ENCODE data around the gene UBE2E3.
"Not testable (repeated sequence)": the region's sequence is repeated elsewhere in the genome, so short reads cannot be mapped to it uniquely, and the experiment has no call there.

UBE2E3 gene

GRCh38 chr2:180980106-180980942, at the start of gene UBE2E3:
UBE2E3 (plus strand) TSS chr2:180980605; CDS start chr2:180982043, 1,438 bp downstream.
- peak; percentile 49 for DNase-seq (ENCODE audit: low read depth)

DNA sequence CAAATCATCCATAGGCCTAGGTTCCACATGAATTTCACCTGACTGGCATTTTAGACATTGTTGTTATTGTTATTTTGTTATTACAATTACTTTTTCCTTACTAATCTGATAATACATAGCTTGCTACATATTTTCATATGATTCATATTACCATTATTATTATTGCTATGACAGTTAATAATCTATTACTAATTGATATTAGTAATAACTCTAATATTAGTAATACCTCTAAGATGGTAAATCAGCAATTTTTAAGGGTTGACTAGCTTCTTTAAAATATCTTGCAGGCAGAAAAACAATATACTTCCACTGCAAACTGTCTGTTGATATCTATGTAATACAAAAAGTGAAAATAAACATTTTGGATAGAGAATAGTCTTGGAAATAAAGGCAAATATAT, 48.6 kb upstream of the UBE2E3 start:
- DNase-seq (ENCODE audit: low read depth): no peak

DNA sequence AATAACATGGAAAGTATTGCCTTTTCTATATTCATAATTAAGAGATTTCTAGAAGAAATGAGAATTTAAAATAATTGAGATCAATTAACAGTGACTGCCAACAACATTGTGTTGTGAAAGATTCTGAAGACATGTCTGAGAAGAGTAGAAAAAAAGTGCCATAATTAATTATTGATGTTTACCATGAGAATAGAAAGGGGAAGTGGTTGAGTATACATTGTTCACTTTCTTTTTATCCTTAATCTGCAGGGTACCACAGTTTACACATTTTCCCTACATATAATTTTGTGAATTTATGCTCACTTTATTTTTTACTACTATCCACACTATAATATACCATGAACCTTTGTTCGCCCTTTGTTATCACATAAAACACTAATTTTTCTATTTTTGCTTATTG, 47.1 kb upstream of the UBE2E3 start:
- DNase-seq (ENCODE audit: low read depth): no peak

GRCh38 chr2:180934911-180935310, 45.5 kb upstream of the UBE2E3 start:
- no peak for DNase-seq (ENCODE audit: low read depth)

DNA sequence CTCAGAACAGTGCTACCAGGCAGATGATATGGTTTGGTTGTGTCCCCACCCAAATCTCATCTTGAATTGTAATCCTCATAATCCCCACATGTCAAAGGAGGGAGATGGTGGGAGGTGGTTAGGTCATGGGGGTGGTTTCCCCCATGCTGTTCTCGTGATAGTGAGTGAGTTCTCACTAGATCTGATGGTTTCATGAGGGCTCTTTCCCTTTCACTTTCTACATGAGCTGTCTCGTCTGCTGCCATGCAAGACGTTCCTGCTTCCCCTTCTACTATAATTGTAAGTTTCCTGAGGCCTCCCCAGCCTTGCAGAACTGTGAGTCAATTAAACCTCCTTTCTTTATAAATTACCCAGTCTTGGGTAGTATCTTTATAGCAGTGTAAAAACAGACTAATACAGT, 42.9 kb upstream of the UBE2E3 start:
- not testable (repeated sequence) for DNase-seq (ENCODE audit: low read depth)

- DNase-seq (ENCODE audit: low read depth): no peak
Measured at GRCh38 chr2:180938451-180938850, 42.0 kb upstream of the UBE2E3 start.

DNA sequence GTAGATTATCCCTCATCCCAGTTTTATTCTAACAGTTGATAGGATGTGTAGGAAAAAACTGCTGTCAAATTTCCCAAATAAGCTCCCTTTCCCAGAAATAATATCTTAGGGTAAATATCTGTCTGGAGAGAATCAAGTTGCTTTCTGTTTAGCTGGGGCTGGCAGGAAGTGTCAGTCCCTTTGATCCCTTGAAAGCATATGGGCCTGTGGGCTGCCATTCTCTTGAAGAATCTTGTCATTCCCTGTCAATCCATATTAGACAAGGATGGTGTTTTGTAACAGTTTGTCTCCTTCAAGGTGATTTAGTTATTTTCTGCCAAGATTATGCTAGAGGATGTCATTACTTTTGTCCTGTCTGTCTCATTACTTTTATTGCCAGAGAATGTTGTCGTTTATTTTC, 37.1 kb upstream of the UBE2E3 start:
- DNase-seq (ENCODE audit: low read depth): no peak

- DNase-seq (ENCODE audit: low read depth): no peak
Measured at GRCh38 chr2:180944372-180944771, 36.0 kb upstream of the UBE2E3 start.

DNA sequence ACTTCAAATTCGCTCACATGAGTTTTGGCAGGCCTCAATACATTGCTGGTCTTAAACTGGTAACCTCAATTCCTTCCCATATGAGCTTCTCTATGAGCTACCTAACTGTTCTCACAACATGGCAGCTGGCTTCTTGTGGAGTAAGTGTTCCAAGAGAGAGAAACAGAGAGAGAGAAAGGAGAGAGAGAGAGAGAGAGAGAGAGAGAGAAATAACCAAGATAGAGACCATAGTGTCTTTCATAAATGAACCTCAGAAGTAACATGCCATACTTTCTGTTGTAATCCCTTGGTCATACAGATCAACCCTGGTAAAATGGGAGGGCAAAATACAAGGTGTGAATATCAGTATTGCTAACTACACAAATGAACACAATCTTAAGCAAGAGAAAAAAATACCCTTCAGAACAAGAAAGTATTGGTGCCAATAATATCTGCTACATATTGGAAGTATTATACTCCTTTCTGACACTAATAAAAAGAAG, 33.2 kb upstream of the UBE2E3 start:
- no peak for DNase-seq (ENCODE audit: low read depth)

DNA sequence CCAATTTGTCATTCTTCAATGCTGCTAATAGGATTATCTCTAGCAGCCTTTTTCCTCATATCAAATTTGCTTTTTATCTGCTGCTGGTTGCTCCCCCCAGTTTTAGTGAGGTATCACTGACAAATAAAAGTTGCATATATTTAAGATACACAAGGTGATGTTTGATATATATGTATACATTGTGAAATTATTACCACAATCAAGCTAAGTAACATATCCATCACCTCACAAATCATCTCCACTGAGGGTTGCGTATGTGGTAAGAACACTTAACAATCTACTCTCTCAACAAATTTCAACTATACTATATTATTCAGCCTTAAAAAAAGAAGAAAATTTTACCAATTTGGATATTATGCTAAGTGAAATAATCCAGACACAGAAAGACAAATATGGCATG, 30.5 kb upstream of the UBE2E3 start:
- no peak for DNase-seq (ENCODE audit: low read depth)

- DNase-seq (ENCODE audit: low read depth): no peak
Measured at GRCh38 chr2:180952082-180952481, 28.3 kb upstream of the UBE2E3 start.

- no peak for DNase-seq (ENCODE audit: low read depth)
Measured at GRCh38 chr2:180952731-180953336, 27.6 kb upstream of the UBE2E3 start.

DNA sequence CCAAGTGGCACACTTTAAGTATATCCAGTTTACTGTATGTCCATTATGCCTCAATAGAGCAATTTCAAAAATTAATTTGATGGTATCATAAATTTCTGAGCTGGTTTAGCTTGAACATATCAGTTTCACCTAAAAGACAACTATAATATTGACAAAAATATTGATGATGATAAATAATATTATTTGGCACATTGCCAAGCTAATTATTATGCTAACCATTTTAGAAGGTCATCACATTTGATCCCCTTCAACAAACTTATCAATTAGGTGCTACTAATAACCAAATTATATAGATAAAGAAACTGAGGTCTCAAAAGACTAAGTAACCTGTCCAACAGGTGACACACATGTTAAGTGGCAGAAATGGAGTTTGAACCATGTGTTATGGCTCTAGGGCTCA, 26.9 kb upstream of the UBE2E3 start:
- no peak for DNase-seq (ENCODE audit: low read depth)

DNA sequence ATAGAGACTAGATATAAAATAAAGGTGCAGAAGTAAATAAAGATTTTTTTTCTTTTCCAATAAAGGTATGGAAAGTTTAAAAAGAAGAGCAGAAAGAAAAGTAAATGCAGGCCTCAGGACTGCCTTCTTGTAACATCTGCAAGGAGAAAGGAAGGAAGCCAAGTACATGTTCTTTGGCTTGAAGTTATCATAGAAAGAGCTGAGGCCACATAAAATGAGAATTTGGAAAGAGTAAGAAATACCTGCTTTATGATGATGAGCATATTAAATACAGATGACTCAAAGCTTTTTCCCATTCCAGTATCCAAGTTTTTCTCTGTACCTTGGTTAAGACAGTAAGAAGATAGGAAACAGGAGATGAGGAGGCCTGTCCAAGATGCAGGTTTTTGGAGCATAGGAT, 25.3 kb upstream of the UBE2E3 start:
- no peak for DNase-seq (ENCODE audit: low read depth)

DNA sequence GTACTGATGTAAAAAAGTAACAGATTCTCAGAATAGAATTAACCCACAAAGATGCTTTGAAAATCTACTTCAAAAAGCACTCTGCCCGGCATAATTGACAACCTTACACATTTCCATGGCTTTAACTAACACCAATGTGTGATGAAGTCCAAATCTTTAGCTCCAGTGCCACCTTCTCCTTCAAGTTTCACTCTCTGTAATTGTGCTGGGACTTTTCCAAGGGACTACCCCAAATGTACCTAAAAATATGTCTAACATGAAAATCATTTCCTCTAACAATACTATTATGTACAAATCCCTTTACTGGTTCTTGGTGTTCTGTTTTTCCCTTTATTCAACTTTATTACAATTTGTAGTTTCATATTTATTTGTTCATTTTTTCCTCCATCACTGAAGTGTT, 20.6 kb upstream of the UBE2E3 start:
- no peak for DNase-seq (ENCODE audit: low read depth)

- no peak for DNase-seq (ENCODE audit: low read depth)
Measured at GRCh38 chr2:180960982-180961381, 19.4 kb upstream of the UBE2E3 start.

GRCh38 chr2:180962727-180963314, 17.6 kb upstream of the UBE2E3 start:
- DNase-seq (ENCODE audit: low read depth): no peak

DNA sequence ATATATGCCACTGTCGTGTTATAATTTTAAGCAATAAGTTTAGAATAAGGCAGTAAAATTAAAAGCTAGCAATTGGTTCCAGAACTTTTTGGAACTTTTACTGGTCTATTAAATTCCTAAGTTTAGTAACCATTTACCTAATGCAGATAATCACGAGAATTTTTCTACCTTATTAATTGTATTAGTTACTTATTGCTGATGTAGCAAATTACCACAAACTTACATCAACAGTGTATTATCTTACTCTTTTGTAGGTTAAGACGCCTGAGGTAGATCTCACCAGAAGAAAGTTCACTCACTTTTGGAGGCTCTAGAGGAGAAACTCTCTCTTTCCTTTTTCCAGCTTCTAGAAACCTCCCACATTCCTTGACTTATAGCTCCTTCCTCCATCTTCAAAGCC, 14.0 kb upstream of the UBE2E3 start:
- DNase-seq (ENCODE audit: low read depth): no peak

DNA sequence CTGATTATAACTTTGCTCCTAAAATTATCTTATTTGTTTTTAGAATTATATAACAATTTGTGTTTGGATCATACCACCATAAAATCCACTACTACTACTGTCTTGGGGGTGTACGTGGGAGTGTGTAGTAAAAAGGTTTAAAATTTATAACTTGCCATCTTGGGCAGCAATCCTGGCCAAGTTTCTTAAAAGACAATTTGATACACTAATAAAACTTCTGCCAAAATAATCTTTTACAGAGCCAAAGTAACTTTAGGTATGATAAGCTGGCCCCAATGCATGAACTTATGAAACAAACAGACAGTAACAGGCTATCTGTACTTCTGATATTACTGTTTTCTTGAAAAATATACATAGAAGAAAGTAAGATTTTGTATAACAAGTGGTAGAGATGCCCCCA, 11.3 kb upstream of the UBE2E3 start:
- no peak for DNase-seq (ENCODE audit: low read depth)

GRCh38 chr2:180970016-180970415, 10.4 kb upstream of the UBE2E3 start:
- DNase-seq (ENCODE audit: low read depth): no peak

DNA sequence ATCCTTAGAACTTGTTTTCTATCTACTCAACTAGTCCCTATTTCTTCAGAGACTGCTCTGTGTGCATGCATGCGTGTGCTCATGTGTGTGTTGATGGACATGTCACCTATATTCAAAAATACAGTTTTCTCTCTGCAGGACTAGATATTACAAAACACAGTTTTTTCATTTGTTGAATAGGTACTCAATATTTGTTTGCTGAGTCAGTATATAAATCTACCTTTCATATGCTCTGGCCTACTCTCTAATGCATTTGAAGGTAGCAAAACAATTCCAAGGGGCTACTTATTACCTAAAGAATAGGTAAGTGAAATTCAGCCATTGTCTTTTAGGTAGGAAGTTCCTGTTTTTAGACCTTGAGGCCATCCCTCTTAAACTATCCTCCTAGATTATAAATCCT, 8.6 kb upstream of the UBE2E3 start:
- no peak for DNase-seq (ENCODE audit: low read depth)

DNA sequence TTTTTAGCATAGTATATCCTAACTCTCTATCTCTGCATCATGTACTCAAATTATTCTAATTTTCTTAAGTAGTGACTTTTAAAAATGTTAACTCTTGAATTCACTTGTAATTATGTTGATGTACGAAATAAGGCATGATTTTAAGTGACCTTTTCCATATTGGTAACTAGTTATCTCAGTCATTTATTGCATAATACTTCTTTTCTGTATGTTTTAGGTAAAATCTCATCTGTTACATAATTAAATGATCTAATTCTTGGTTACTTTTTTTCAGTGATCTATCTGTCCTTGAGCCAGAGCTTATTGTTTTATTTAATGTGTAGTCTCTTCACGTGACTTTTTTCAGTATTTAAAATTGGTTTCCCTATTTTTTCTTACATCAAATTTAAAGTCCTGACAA, 4.8 kb upstream of the UBE2E3 start:
- DNase-seq (ENCODE audit: low read depth): no peak

Measured in stimulated activated CD8-positive, alpha-beta memory T cell treated with anti-CD3 and anti-CD28 coated beads, Interleukin-15, amount 100 ng/mL, for 1 hour (primary cell).